NOMO-1 treated with dmso at 0.1 percent for 144 hours (cell line): ENCODE data around the gene PKP3.
A peak's percentile ranks its signal among the peaks of the same experiment; 100 is the strongest.
"Not testable (repeated sequence)": the region's sequence is repeated elsewhere in the genome, so short reads cannot be mapped to it uniquely, and the experiment has no call there.

Source experiments
- DNase-seq: peaks from one replicate; lab custom pipeline; 2025; ENCODE audit not compliant: unreplicated experiment; lab: John Stamatoyannopoulos, UW

Gene PKP3

DNA sequence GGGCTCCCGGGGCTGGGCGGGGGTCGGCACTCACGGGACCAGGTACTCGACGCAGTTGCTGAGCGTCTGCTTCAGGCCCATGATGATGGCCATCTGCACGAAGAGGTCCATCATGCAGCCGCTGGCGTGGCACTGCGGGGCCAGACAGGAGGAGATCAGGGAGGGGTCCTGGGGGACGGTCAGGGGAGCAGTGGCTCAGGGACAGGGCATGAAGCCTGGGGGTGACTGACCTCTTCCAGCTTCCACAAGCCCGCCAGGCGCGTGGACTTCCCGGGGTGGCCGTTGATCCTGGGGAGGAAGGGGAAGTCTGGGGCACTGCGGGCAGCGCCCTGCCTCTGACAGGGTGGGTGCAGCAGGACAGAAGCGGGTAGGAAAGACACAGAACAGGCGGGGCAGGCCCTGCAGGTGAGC, 26.9 kb downstream of the PKP3 start:
- no peak for DNase-seq

- DNase-seq, result no peak
Observed at GRCh38 chr11:422249-422656, 28.2 kb downstream of the PKP3 start.

DNA sequence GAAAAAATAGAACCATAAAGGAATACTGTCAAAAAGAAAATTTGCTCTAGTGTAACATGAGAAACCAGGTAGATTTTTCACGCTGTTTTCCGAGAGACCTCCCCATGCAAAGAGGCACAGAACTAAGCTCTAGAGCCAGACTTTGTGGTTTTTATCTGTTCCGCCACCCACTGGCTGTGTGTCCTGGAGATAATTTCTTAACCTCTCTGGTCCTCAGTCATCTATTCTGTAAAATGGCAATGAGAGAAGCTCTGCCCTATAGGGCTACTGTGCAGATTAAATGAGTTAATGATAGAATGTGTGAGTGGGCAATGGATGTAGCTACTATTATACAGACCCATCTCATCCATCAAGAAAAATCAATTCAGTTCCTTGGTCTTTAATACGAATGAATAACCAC, 30.2 kb downstream of the PKP3 start:
- DNase-seq, result no peak

GRCh38 chr11:424766-425165, 30.8 kb downstream of the PKP3 start:
- not testable (repeated sequence) for DNase-seq

- DNase-seq, result no peak
Observed at GRCh38 chr11:425301-425700, 31.3 kb downstream of the PKP3 start.

- DNase-seq, result no peak
Observed at GRCh38 chr11:426851-427250, 32.8 kb downstream of the PKP3 start.

DNA sequence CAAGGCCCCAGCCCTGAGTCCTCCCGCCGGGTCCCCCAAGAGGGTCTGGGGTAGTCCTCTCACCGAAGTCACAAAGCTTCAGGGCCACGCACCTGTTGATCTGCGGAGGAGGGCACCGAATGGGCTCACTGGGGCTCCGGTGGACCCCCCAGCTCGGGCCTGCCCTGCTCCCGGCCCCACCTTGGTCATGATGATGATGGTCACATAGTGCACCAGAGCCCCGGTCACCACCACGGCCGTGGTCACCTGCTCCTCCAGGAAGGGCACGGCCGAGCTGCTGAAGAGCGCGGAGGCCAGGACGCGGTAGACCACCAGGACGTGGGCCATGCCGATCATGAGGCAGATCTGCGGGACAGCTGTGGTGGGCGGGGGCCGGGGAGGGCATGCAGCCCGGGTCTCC, 34.3 kb downstream of the PKP3 start:
- DNase-seq, result no peak

DNA sequence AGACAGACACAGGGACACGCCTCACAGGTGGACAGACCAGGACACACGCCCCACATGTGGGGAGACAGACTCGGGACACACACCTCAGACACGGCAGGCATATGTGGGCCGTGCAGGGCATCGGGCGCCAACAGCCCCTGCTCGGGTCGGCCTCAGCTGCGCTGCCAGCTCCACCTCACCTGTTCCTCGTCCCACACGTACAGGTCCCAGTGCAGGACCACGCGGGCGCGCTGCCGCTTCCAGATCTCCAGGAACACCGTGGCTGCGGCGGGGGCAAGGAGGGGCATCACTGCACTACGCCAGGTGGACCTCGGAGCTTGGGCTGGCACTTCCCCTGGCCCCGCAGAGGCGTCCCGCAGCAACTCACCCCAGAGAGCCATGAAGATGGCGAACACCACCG, 35.4 kb downstream of the PKP3 start:
- DNase-seq, result no peak

GRCh38 chr11:429931-430456, 36.0 kb downstream of the PKP3 start:
- no peak for DNase-seq

- DNase-seq, result no peak
Observed at GRCh38 chr11:431921-432320, 37.9 kb downstream of the PKP3 start.

GRCh38 chr11:432501-433100, 38.6 kb downstream of the PKP3 start:
- no peak for DNase-seq

- no peak for DNase-seq
Observed at GRCh38 chr11:433111-433510, 39.1 kb downstream of the PKP3 start.

GRCh38 chr11:433641-434040, 39.6 kb downstream of the PKP3 start:
- no peak for DNase-seq

DNA sequence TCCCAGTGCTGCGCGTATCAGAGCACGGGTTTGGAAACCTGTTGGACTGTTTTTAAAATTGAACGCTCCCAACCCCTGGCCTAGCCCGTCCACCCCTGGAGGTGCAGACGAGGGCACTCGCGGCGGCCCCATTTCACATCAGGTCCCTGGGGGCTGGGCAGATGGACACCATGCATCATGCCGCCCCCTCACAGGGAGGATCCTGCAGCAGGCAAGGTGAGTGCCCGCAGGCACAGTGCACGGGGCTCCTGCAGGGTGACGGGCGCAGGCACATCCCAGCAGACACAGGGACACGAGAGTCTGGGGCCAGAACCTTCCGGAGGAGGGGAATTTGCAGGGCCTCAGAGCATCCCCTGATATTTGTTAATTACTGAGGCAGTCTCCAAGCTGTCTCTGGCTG, 40.5 kb downstream of the PKP3 start:
- no peak for DNase-seq

DNA sequence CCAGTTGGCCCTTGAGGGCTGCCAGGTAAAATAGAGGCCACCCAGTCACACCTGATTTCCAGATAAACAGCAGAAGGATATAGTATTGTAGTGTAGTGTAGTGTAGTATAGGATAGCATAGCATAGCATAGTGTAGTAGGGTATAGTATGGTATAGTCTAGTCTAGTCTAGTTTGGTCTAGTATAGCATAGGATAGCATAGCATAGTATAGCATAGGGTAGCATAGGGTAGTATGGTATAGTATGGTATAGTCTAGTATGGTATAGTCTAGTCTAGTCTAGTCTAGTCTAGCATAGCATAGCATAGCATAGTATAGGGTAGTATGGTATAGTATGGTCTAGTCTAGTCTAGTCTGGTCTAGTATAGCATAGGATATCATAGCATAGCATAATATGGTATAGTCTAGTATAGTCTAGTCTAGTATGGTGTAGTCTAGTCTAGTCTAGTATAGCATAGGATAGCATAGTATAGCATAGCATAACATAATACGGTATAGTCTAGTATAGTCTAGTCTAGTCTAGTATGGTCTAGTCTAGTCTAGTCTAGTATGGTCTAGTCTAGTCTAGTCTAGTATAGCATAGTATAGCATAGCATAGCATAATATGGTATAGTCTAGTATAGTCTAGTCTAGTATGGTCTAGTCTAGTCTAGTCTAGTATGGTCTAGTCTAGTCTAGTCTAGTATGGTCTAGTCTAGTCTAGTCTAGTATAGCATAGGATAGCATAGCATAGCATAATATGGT, 41.2 kb downstream of the PKP3 start:
- DNase-seq, result not testable (repeated sequence)

DNA sequence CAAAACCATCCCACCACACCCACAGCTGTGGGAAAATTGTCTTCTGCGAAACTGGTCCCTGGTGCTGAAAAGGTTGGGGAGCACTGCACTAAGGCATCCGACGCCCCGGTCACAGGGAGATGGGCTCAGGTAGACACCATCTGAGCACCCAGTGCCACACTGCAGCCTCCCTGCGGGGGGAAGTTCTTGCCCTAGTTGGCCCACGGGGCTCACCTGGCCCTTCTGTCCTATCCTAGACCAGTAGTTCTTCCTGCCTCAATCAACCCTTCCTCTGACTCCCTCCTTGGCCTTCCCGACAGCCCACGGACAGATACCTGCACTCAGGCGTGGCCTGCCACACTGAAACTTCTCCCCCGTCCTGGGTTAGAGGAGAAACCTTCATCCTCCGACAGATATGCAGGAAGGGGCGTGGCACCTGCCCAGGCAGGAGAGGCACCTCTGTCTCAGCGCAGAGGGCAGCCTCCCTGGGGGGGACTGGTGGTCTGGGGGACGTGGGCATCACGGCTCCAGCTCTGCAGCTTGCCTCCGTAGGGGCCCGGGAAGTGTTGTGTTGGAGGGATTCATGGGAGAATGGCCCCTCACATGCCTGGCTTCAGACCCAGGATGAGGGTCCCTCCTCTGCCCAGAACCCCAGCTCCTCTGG, 43.3 kb downstream of the PKP3 start:
- no peak for DNase-seq

DNA sequence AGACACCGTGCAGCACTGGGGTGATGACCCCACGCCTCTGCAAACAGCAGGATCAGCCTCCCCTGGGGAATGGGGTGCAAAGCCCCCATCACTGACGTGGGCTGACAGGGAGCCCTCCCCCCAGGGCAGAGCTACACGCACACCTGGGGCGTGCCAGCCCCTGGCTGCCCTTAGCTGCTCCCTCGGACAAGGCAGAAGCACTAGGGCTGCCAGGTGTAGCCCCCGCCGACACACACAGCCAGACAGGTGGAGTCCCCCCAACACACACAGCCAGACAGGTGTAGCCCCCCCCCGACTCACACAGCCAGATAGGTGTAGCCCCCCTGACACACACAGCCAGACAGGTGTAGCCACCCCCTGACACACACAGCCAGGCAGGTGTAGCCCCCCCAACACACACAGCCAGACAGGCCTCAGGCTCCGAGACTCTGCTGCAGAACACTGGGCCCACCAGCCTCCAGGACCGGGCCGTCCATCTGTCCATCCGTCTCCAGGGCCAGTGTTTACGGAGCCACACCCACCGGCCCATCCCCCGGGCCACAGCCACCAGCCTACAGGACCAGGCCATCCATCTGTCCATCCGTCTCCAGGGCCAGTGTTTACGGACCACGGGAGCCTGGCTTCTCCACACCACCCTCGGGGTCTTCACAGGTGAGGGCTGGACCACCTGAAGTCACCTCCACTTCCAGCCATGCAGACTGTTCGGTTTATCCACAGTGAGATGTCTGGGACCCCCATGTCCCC, 44.3 kb downstream of the PKP3 start:
- no peak for DNase-seq

DNA sequence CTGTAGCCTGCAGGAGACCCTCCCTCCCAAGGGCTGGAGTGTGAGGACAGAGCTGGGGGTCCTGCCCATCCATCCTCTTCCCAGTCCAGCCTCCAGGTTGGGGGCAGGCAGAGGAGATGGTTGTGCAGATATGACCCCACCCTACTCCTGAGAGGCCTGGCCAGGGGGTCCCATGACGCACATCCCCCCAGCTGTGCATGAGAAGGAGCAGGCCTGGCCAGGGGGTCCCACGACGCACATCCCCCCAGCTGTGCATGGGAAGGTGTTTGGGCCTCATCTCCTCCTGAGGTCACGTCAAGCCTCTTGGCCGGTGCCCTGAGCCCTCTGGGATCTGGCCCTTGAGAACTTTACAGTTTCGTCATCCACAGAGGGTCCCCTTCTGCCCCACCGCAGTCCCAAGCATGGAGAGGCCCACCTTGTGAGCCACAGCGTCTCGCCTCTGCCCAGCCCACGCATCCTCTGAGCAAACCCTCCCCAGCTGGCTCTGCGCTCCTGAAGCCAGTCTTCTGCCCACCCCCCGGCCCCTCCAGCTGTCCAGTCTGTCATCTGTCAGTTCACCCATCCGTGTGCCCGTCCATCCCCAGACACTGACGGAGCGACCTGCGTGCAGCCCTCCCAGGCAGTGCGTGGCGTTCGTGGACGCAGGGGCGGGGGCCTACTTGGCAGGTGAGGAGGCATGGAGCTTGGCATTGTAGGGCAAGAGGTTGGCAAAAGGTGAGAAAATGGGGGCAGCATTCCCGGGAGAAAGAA, 45.5 kb downstream of the PKP3 start:
- no peak for DNase-seq

DNA sequence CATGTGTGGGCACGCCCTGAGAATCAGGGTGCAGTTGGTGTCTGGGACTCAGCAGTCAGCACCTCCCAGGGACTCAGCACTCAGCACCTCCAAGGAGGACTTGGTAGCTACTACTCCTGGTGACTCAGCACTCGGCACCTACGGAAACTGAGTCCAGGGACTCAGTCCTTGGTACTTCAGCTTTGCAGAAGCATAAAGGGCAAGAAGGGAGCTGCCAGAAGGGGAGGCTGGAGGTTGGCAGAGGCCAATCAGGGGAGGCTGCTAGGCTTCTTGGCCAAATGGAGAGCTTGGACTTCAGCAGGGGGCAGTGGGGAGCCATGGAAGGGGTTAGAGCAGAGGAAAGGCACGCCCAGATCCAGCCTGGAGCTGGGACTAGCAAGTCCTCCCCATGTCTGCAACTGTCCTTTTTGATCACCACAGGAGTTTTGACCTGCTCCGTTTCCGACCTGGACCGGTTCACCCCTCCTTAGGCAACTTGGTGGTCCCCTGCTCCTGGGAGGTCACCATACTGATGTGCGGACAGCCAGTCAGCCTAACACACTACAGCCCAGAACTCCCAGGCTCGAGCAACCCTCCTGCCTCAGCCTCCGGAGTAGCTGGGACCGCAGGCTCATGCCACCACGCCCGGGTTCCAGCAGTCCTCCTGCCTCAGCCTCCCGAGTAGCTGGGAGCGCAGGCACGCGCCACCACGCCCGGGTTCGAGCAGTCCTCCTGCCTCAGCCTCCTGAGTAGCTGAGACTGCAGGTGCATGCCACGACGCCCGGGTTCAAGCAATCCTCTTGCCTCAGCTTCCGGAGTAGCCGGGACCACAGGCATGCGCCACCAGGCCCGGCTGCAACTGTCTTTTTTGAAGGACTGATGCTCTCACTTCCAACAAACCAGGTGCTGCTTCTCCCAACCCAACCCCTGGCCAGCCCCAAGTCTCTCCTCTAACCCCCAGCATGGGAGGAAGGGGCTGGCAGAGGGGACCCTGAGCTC, 46.3 kb downstream of the PKP3 start:
- peak; percentile 19 for DNase-seq

- no peak for DNase-seq
Observed at GRCh38 chr11:441043-441417, 47.0 kb downstream of the PKP3 start.
